ENCODE results near the gene FHOD3.

DNA sequence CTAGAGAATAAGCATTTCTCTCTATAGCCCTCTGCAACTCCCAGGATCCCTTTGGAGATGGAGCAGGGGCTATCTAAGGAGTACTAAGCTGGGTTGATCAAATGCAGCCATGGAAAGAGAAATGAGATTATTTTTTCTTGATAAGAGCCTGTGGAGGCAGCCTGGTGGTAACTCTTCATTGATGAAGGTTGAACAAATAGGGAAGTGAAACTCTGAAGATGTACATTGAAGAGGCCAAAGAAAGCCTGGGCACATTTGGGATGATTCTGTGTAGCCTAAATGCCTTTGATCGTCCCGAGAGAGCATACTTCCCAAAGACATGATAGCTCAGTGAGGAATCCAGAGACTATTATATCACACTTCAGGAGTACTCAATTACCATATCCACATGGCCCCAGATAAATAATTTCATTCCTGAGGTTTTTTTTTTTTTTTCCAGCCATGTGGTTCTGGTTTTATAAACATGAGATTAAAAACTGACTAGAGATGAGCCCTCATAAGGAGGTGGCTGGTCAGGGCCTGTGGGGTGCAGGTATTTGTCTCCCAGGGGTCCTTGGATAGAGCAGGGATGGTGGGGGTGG, 338.8 kb downstream of the FHOD3 start:
- TF ChIP-seq, protein P1, sequence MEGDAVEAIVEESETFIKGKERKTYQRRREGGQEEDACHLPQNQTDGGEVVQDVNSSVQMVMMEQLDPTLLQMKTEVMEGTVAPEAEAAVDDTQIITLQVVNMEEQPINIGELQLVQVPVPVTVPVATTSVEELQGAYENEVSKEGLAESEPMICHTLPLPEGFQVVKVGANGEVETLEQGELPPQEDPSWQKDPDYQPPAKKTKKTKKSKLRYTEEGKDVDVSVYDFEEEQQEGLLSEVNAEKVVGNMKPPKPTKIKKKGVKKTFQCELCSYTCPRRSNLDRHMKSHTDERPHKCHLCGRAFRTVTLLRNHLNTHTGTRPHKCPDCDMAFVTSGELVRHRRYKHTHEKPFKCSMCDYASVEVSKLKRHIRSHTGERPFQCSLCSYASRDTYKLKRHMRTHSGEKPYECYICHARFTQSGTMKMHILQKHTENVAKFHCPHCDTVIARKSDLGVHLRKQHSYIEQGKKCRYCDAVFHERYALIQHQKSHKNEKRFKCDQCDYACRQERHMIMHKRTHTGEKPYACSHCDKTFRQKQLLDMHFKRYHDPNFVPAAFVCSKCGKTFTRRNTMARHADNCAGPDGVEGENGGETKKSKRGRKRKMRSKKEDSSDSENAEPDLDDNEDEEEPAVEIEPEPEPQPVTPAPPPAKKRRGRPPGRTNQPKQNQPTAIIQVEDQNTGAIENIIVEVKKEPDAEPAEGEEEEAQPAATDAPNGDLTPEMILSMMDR (IDR thresholded peaks at IDR 0.05; ENCODE audit: insufficient read depth, low read depth, low read length), result no peak
- no peak for TF ChIP-seq EZH2 (IDR thresholded peaks at IDR 0.05; ENCODE audit: insufficient read depth, low read length)
